Subcutaneous abdominal adipose tissue (tissue), 5 donors: ENCODE measurements around the gene NXPH2.

ENCODE experiments used
- H3K27ac ChIP-seq: one replicate; pipeline ENCODE4 v1.7.0; 2013; ENCODE audit warnings: low read depth, mild to moderate bottlenecking, inconsistent platforms, low read length, moderate library complexity
- H3K27me3 ChIP-seq, 5 donors: one replicate each; pipeline ENCODE4 v1.7.0; 2013; ENCODE audit warnings: low read length in 5 of 5, inconsistent platforms in 1 of 5; ENCODE audit not compliant: control insufficient read depth in 5 of 5, insufficient read depth in 4 of 5
- H3K36me3 ChIP-seq, 5 donors: one replicate each; pipeline ENCODE4 v1.7.0; 2013; ENCODE audit warnings: low read length in 5 of 5; ENCODE audit not compliant: control insufficient read depth in 5 of 5, insufficient read depth in 5 of 5
- H3K4me1 ChIP-seq, 5 donors: one replicate each; pipeline ENCODE4 v1.7.0; 2013; ENCODE audit warnings: low read length in 5 of 5, mild to moderate bottlenecking in 3 of 5, moderate library complexity in 1 of 5; ENCODE audit not compliant: control insufficient read depth in 5 of 5, insufficient read depth in 5 of 5
- H3K4me3 ChIP-seq, 5 donors: one replicate each; pipeline ENCODE4 v1.7.0; 2013; ENCODE audit warnings: low read length in 5 of 5, low read depth in 1 of 5
- H3K9ac ChIP-seq, 5 donors: one replicate each; pipeline ENCODE4 v1.7.0; 2013; ENCODE audit warnings: low read length in 5 of 5, mild to moderate bottlenecking in 4 of 5, moderate library complexity in 3 of 5
- H3K9me3 ChIP-seq, 5 donors: one replicate each; pipeline ENCODE4 v1.7.0; 2013; ENCODE audit warnings: low read length in 5 of 5; ENCODE audit not compliant: control insufficient read depth in 5 of 5
- donor health status: healthy.
- donor health status: healthy.
- donor health status: healthy.
- donor health status: healthy.
- donor health status: healthy.

NXPH2 gene

DNA sequence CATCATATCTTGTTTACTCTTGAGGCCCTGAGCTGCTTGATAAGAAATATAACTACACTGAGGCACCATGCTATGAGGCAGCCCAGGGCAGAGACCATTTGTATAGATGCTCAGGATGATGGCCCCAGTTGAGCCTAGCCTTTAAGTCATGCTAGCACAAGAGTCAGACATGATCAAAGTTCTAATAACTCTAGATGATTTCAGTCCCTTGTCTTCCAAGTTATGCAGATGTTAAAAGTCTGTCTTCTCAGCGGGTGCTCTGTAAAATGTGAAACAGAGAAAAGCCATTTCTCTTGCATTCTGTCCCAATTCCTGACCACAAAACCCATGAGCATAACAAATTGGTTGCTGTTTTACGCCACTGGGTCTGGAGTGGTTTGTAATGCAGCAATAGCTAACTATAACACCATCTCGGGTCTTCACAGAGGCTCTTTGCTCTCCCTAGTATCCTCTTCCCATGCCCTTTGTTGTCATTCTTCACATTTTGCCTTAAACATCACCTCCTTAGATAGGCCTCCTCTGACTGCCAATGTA, 49.6 kb downstream of the NXPH2 start:
- no peak overlapping the region for H3K9ac ChIP-seq
- no peaks in the 10 kb centered on the region for H3K36me3 ChIP-seq
- H3K4me1 ChIP-seq = no peaks in the 10 kb centered on the region
- no peak overlapping the region for H3K4me3 ChIP-seq
- H3K9me3 ChIP-seq = peaks cover 0 to 1% (median 0%) of the 10 kb centered on the region in 5 donors
- no peak overlapping the region for H3K27ac ChIP-seq
- H3K27me3 ChIP-seq = no peaks in the 10 kb centered on the region

DNA sequence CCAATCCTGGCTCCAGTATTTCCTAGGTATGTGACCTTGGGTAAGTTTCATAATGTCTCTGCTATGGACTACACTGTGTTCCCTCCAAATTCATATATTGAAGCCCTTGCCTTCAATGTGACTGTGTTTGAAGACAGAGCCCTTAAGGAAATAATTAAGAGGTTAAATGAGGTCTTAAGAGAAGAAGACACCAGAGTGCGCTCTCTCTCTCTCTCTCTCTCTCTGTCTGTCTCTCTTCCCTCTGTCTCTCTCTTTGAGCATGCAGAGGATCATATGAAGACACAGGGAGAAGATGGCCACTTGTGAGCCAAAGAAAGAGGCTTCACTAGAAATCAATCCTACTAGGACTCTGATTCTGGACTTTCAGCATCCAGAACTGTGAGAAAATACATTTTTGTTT, 52.2 kb downstream of the NXPH2 start:
- no peak overlapping the region for H3K9ac ChIP-seq
- H3K9me3 ChIP-seq = no peaks in the 10 kb centered on the region
- no peaks in the 10 kb centered on the region for H3K36me3 ChIP-seq
- no peak overlapping the region for H3K27ac ChIP-seq
- no peak overlapping the region for H3K4me3 ChIP-seq
- H3K4me1 ChIP-seq = no peaks in the 10 kb centered on the region
- H3K27me3 ChIP-seq = no peaks in the 10 kb centered on the region

DNA sequence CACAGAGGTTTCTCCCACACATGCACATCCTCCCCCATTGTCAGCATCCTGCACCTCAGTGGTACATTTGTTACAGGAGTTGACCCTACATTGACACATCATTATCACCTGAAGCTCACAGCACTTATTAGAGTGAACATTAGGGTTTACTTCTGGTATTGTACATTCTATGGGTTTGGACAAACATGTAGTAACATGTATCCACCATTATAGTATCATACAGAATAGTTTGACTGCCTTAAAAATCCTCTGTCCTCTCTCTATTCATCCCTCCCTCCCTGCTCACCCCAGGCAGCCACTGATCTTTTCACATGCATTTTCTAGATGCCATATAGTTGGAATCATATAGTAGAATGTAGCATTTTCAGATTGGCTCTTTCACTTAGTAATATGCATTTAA, 53.5 kb downstream of the NXPH2 start:
- Histone ChIP-seq H3K27ac (no peak overlapping the region), H3K4me3 (no peak overlapping the region)

DNA sequence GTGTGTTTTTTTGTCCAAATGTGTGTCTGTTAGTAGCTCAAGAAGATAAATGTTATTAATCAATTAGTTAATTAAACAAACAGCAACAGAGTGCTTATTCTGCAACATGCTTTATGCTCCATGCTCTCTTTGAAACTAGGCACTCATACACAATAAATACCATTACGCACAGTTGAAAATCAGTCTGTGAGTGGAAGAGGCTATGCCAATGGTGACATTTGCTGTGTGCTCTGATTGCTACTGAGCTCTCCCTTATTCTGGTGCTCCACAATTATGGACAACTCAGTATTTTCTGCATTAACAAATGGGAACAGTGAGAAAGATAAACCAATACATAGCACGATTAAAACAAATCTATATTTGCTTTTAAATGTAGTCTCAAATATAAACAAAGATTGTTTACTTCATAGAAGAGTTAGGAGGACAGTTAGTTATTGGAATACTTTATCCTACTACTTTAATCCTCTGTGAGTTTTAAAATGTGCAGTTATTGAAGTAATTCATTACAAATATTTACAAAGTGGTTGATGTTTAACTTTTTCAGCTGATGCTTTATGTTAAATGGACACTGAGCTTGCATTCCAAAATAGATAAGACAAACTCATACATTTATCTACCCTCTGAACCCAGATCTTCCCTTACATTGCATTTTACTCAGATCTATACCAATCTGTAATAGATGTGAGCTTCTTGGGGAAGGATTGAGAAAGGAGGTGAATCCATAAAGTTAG, 55.3 kb downstream of the NXPH2 start:
- H3K9ac ChIP-seq = no peak overlapping the region
- H3K27ac ChIP-seq = no peak overlapping the region
- H3K4me3 ChIP-seq = no peak overlapping the region
- no peaks in the 10 kb centered on the region for H3K36me3 ChIP-seq
- no peaks in the 10 kb centered on the region for H3K4me1 ChIP-seq
- H3K27me3 ChIP-seq = no peaks in the 10 kb centered on the region
- no peaks in the 10 kb centered on the region for H3K9me3 ChIP-seq

More for the DNA sequence above, 53.5 kb downstream of the NXPH2 start:
- Histone ChIP-seq H3K9ac (no peak overlapping the region), H3K27me3 (no peaks in the 10 kb centered on the region), H3K36me3 (no peaks in the 10 kb centered on the region), H3K9me3 (no peaks in the 10 kb centered on the region), H3K4me1 (no peaks in the 10 kb centered on the region)

DNA sequence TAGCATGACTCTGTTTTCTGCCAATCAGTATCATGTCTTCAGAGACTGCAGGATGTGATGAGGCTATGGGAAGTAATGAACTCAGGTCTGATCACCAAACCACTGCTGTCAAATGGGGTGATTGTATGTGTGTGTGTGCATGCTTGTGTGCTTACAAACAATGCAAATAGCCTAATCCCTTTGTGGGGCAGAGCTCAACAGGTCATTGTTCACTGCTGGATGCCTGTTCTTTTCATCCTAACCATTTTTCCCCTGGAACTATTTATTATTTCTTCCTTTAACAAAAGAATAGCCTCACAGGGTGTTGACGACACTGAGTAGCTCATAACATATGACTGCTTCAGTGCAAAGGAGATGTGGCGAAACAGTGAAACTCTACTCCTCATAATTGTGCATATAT, 55.9 kb downstream of the NXPH2 start:
- no peaks in the 10 kb centered on the region for H3K9me3 ChIP-seq
- H3K4me1 ChIP-seq = no peaks in the 10 kb centered on the region
- no peak overlapping the region for H3K27ac ChIP-seq
- no peaks in the 10 kb centered on the region for H3K27me3 ChIP-seq
- no peaks in the 10 kb centered on the region for H3K36me3 ChIP-seq
- no peak overlapping the region for H3K9ac ChIP-seq
- no peak overlapping the region for H3K4me3 ChIP-seq

DNA sequence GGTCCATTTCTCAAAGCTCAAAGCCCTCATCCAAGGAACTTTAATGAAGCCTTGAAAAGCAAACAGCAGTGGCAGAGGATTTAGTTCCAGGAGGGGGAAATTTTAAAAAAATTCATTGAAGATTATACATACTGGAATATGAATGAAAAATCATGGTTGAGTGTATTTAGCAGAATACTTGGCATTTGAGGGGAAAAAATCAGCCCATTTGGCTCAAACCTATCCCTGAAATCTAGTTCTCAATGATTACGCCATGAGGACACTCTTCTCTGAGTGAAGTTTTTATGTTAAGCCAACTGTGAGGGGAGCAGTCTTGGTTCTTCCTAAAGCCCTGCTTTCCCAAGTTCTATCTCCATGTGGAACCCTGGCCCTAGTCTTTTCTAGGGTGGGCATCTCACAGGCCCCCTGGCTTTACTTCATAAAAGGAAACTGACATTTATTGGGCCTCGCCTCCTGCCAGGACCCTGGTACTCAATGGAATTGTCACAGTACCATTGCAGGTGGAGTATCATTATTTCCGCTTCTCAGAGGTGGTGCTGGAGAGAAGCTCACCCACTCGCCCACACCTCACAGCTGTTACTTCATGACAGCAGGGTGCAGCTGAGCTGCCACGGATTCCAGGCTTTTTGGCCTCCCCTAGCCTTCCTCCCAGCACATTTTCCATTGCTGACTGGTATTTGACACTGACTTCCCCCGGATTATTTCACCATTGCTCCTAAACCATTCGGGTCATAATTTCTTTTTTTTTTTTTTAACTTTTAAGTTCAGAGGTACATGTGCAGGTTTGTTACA, 56.8 kb downstream of the NXPH2 start:
- H3K9me3 ChIP-seq = no peaks in the 10 kb centered on the region
- H3K4me3 ChIP-seq = no peak overlapping the region
- H3K9ac ChIP-seq = no peak overlapping the region
- H3K27me3 ChIP-seq = no peaks in the 10 kb centered on the region
- no peaks in the 10 kb centered on the region for H3K4me1 ChIP-seq
- H3K27ac ChIP-seq = no peak overlapping the region
- no peaks in the 10 kb centered on the region for H3K36me3 ChIP-seq

DNA sequence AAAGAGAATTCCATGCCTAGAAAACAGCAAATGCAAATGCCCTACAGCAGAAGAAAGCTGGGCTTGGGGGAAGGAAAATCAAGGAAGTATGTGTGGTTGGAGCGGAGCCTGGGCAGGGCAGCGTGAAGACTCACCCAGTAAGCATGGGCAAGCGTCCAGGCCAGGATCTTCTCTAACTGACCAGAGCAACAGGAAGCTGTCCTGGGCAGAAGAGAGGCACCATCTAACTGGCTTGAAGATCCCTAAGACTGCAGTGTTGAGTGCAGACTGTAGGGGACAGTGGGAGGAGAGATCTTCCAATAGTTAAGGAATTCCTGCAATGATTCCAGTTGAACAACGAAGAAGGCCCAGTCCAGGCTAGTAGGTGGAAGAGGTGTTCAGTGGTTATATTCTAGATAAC, 57.9 kb downstream of the NXPH2 start:
- H3K27ac ChIP-seq = no peak overlapping the region

DNA sequence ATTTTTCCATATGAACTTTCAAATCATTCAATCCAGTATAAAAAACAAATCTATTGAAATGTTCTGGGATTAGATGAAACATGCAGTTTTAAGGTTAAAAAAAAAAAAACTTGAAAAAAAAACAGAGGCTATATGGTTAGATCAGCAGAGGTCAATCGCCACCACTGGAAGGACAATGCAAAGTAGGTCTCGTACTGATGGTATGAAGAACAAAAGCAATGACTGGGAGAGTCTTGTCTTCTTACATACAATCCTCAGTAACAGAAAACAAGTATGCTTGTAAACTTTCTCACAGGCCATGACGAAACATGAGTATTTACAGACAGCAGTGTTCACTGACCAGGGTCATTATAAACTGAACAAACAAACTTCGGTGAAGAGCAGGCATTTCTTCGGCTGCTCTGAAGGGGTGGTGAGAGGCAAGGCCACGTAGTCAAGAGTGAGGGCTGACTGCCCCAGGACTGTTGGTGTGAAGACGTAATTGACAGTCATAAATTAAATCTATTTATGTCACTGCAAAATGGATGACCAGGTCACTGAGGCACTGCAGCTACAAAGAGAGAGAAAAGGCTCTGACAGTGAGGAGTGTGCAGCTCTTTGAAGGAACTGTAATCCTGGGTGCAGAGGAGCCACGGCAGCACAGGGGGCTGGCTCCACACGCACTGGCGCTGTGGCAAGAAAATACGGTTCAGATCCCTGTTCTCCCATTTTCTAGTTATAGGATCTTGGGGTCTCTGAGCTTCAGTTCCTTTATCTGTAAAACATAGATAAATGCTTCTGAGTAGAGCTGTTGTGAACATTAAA, 60.0 kb downstream of the NXPH2 start:
- Histone ChIP-seq H3K9ac (no peak overlapping the region), H3K27me3 (no peaks in the 10 kb centered on the region), H3K4me3 (no peak overlapping the region), H3K4me1 (no peaks in the 10 kb centered on the region), H3K9me3 (no peaks in the 10 kb centered on the region), H3K36me3 (no peaks in the 10 kb centered on the region), H3K27ac (no peak overlapping the region)

More for the DNA sequence above, 57.9 kb downstream of the NXPH2 start:
- H3K9ac ChIP-seq = no peak overlapping the region
- no peak overlapping the region for H3K4me3 ChIP-seq
- no peaks in the 10 kb centered on the region for H3K36me3 ChIP-seq
- no peaks in the 10 kb centered on the region for H3K9me3 ChIP-seq
- H3K4me1 ChIP-seq = no peaks in the 10 kb centered on the region
- H3K27me3 ChIP-seq = no peaks in the 10 kb centered on the region

DNA sequence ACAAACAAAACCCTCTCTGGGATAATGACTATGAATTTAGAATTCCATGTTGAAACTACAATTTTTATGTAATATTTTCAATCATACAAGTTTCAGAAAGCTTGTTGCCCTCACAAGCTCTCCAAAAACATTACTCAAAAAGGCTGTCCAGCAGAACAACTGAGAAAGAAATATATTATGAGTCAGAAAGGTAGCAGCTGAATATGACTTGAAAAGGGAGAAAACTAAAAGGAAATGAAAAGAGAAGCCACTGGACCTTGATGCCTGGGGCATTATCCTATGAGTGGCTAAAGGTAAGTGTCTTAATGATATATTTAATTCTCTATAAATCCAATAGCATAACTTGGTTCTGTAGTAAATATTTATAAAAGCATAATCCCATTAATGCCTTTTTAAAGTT, 61.8 kb downstream of the NXPH2 start:
- no peaks in the 10 kb centered on the region for H3K36me3 ChIP-seq
- no peaks in the 10 kb centered on the region for H3K4me1 ChIP-seq
- no peak overlapping the region for H3K9ac ChIP-seq
- no peaks in the 10 kb centered on the region for H3K27me3 ChIP-seq
- H3K9me3 ChIP-seq = no peaks in the 10 kb centered on the region
- H3K27ac ChIP-seq = no peak overlapping the region
- H3K4me3 ChIP-seq = no peak overlapping the region

DNA sequence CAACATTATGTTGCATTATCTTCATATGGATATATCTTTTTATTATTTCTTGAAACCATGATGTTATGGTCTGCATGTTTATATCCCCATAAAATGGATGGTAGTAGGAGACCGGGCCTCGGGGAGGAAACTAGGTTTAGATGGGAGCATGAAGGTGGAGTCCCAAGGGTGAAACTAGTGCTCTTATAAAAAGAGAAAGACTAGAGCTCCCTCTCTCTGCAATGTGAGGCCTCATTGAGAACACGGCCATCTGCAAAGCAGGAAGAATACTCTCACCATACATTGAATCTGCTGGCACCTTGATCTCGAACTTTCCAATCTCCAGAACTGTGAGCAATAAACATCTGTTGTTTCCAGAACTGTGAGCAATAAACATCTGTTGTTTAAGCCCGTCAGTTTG, 64.0 kb downstream of the NXPH2 start:
- Histone ChIP-seq H3K4me1 (no peaks in the 10 kb centered on the region), H3K4me3 (no peak overlapping the region), H3K27ac (no peak overlapping the region), H3K36me3 (no peaks in the 10 kb centered on the region), H3K9ac (no peak overlapping the region), H3K27me3 (no peaks in the 10 kb centered on the region), H3K9me3 (no peaks in the 10 kb centered on the region)
